ENCODE measurements around the gene LTV1. TPM values are rescaled to one million over a fixed set of nuclear protein-coding genes. Genes with fewer than 3 reads are reported as not detected.

LTV1 gene
- total RNA-seq: 25.0 and 34.5 TPM in 2 replicates

GRCh38 chr6:143842902-143843676 lies at the start of gene LTV1:
Gene LTV1, plus strand, starts transcription at chr6:143843338. Its CDS starts 140 bp downstream, at chr6:143843478.

DNA sequence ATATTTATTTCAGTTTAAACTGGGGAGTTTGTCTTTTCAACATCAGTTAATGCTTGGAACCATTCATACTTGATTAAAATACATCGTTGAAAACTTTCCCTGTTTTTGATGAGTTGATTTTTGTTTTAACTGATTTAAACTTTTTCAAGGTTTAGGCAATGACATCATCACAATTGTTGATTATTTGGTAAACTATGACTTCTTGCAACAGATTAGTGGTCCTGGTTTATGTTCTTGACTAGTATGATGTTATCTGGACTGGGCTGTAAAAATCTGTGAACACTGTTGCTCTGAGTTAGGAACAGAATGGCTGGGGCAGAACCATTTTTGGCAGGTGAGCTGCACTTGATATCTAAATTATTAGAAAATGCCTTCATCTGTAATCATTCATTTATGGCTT lies 21.1 kb downstream of the LTV1 start, which contains the start of gene ZC2HC1B:
ZC2HC1B (plus strand) TSS at position 241 of the 400 bp plus-strand sequence; CDS start at position 307, 66 bp downstream.

Other genes starting within 250 kb of the LTV1 start
- gene PHACTR2, start 165.4 kb upstream of the LTV1 start, total RNA-seq: 110 and 168 TPM in 2 replicates
- gene ZC2HC1B, start 21.1 kb downstream of the LTV1 start, total RNA-seq: not detected in 2 replicates
- gene PLAGL1, start 164.9 kb downstream of the LTV1 start, total RNA-seq: 4.2 and 11.7 TPM in 2 replicates

Measured in epithelial cell of umbilical artery (primary cell).